Tibial artery (tissue), 4 donors: ENCODE data around the gene ODF2.

Experiments
- DNase-seq, 2 donors: peaks; one replicate each; pipeline ENCODE4 v3.0.0-alpha.2; 2019
- H3K27ac ChIP-seq, 2 donors: fragments of 200-600 bp; sonication (generic) in 1 of 2; 1 replicate in 1 of 2; 2 replicates in 1 of 2; pipeline ENCODE4 v1.5.1; 2018 to 2019; ENCODE audit warnings: mild to moderate bottlenecking in 1 of 2
- H3K27me3 ChIP-seq, 2 donors: fragments of 200-600 bp; sonication (generic) in 1 of 2; one replicate each; pipeline versions ENCODE4 v1.5.1 to v1.6.0; 2016 to 2019
- H3K36me3 ChIP-seq, 3 donors: fragments of 200-600 bp; sonication (generic) in 2 of 3; one replicate each; pipeline ENCODE4 v1.5.1; 2016 to 2019; ENCODE audit warnings: mild to moderate bottlenecking in 2 of 3
- H3K4me1 ChIP-seq, 4 donors: fragments of 200-600 bp; sonication (generic) in 2 of 4; 1 replicate in 3 of 4; 2 replicates in 1 of 4; pipeline ENCODE4 v1.5.1; 2016 to 2019
- H3K4me3 ChIP-seq, 2 donors: fragments of 200-600 bp; sonication (generic) in 1 of 2; 1 replicate in 1 of 2; 2 replicates in 1 of 2; pipeline ENCODE4 v1.5.1; 2018 to 2019; ENCODE audit warnings: mild to moderate bottlenecking in 2 of 2
- H3K9me3 ChIP-seq, 3 donors: fragments of 200-600 bp; sonication (generic) in 1 of 3; one replicate each; pipeline ENCODE4 v1.5.1; 2016 to 2019
- CTCF ChIP-seq, 2 experiments: fragments of 200-600 bp in 1 of 2; fragments of 450-650 bp in 1 of 2; IDR thresholded peaks; one replicate each; pipeline ENCODE4 v1.5.1; 2017 to 2019; ENCODE audit warnings: antibody characterized with exemption in 2 of 2, mild to moderate bottlenecking in 1 of 2, moderate library complexity in 1 of 2
- intact Hi-C: fragments of 100-400 bp; cut with DNase I; formaldehyde crosslinking; loops from one replicate; pipeline ENCODE4 v1.15.0; 2023; ENCODE audit warnings: low total_unique reads

ODF2 gene

GRCh38 chr9:128479262-128479661 lies 23.5 kb downstream of the ODF2 start:
- no peaks in the 10 kb centered on the region for H3K4me1 ChIP-seq
- no peak for TF ChIP-seq CTCF (IDR thresholded peaks at IDR 0.05)
- intact Hi-C loops, result no loop called here

DNA sequence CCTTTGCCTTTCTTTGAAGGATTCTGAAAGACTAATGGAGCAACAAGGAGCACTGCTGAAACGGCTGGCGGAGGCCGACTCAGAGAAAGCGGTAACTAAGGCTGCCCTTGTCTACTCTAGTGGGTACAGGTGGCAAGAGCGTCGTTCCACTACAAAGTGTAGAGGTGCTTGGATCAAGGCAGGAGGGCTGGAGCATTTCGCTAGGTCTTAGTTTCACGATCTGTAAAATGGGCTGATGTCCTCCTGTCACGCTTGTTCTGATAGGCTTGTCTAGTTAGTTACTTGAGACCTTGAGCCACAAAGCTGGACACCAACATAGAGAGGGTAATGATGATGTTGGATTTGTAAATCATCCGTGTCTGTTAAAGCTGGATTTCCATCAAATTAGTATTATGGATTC lies 25.8 kb downstream of the ODF2 start:
- no peak for TF ChIP-seq CTCF (IDR thresholded peaks at IDR 0.05)
- intact Hi-C loops, result no loop called here
- H3K27ac ChIP-seq, result no peak overlapping the region
- H3K4me1 ChIP-seq, result no peaks in the 10 kb centered on the region
- DNase-seq, result no peak
- H3K27me3 ChIP-seq, result no peaks in the 10 kb centered on the region
- H3K4me3 ChIP-seq, result no peak overlapping the region
- no peaks in the 10 kb centered on the region for H3K9me3 ChIP-seq
- peaks cover 39 to 98% (median 75%) of the 10 kb centered on the region in 3 donors for H3K36me3 ChIP-seq

More at GRCh38 chr9:128479262-128479661, 23.5 kb downstream of the ODF2 start:
- Histone ChIP-seq H3K9me3 (no peaks in the 10 kb centered on the region), H3K36me3 (peaks cover 34 to 98% (median 65%) of the 10 kb centered on the region in 3 donors), H3K27me3 (no peaks in the 10 kb centered on the region), H3K4me3 (no peak overlapping the region), H3K27ac (no peak overlapping the region)
- DNase-seq, result no peak

GRCh38 chr9:128482186-128482585 lies 26.4 kb downstream of the ODF2 start:
- no peaks in the 10 kb centered on the region for H3K4me1 ChIP-seq
- peaks cover 44 to 99% (median 81%) of the 10 kb centered on the region in 3 donors for H3K36me3 ChIP-seq
- intact Hi-C loops, result no loop called here
- no peak for TF ChIP-seq CTCF (IDR thresholded peaks at IDR 0.05)
- no peak overlapping the region for H3K4me3 ChIP-seq
- no peak for DNase-seq
- H3K27ac ChIP-seq, result no peak overlapping the region
- no peaks in the 10 kb centered on the region for H3K9me3 ChIP-seq
- no peaks in the 10 kb centered on the region for H3K27me3 ChIP-seq

DNA sequence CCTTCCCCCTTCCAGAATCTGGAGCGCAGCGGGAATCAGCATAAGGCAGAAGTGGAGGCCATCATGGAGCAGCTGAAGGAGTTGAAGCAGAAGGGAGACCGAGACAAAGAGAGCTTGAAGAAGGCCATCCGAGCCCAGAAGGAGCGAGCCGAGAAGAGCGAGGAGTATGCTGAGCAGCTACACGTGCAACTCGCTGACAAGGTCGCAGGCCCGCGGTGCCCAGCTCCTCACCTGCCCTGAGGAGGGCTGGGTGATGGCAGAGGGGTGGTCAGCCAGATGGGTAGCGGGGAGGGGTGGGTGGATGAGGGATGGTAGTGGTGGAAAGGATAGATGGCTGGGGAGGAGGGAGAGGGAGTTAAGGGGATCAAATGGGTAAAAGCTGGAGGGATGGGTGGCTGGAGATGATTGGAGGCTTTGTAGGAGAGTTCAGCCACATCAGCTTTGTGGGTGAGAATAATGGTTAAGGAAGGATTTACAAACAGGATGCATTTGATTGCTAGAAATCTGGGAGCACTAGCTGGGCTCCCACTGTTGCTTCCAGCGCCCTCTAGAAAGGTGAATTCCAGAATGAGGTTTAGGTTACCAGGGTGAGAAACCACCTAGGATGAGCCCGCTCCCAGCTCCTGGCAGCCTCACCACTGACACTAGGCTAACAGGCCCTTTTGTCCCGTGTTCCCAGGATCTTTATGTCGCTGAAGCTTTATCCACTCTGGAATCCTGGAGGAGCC lies 29.0 kb downstream of the ODF2 start:
- H3K27ac ChIP-seq, result no peak overlapping the region
- H3K9me3 ChIP-seq, result no peaks in the 10 kb centered on the region
- no peak for TF ChIP-seq CTCF (IDR thresholded peaks at IDR 0.05)
- intact Hi-C loops, result no loop called here
- no peak overlapping the region for H3K4me3 ChIP-seq
- H3K4me1 ChIP-seq, result no peaks in the 10 kb centered on the region
- DNase-seq, result no peak
- peaks cover 32 to 98% (median 76%) of the 10 kb centered on the region in 3 donors for H3K36me3 ChIP-seq
- H3K27me3 ChIP-seq, result no peaks in the 10 kb centered on the region

DNA sequence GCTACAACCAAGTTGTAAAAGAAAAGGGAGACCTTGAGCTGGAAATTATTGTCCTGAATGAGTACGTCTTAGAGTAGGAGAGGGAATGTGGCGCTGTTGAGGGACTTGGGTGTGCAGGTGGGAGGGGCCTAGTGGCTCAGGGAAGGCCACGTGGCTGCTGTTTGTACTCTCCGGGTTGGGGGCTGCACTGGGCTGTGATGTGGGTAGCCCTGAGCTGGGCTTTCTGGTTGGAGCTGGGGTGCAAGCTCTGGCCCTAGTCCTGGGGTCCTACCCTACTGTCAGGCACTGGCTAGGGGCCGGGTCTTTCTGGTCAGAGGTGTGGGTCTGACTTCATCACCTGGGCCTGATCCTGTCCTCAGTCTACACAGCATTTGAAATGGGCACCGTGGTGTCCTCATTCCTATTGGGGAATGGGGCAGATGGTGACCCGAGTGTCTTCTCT lies 29.6 kb downstream of the ODF2 start:
- Histone ChIP-seq H3K4me1 (no peaks in the 10 kb centered on the region), H3K27me3 (no peaks in the 10 kb centered on the region), H3K9me3 (no peaks in the 10 kb centered on the region), H3K36me3 (peaks cover 30 to 99% (median 76%) of the 10 kb centered on the region in 3 donors), H3K4me3 (no peak overlapping the region), H3K27ac (no peak overlapping the region)
- DNase-seq, result no peak
- intact Hi-C loops, result no loop called here
- TF ChIP-seq CTCF (IDR thresholded peaks at IDR 0.05), result no peak
